CD4-positive, CD25-positive, alpha-beta regulatory T cell (primary cell): ENCODE measurements around the gene HOXD4. TPM values are rescaled to one million over a fixed set of nuclear protein-coding genes. Genes with fewer than 3 reads are reported as not detected.

Source experiments
- ATAC-seq, 2 donors: fragments of 150-1000 bp; cut with Tn5 transposase; one replicate each; pipeline ENCODE4 v1.10.0; 2021; ENCODE audit warnings: low read depth in 2 of 2, moderate number of reproducible peaks in 2 of 2, moderate library complexity in 1 of 2
- DNase-seq, 3 donors: peaks; one replicate each; pipeline versions ENCODE4 v3.0.0 to v3.0.0-alpha.2; 2012 to 2022; ENCODE audit warnings: mixed read lengths in 1 of 3
- H3K27ac ChIP-seq: one replicate; pipeline ENCODE4 v1.7.0; 2013; ENCODE audit warnings: mild to moderate bottlenecking, low read length; ENCODE audit not compliant: insufficient read depth, poor library complexity, severe bottlenecking
- H3K27me3 ChIP-seq: one replicate; pipeline ENCODE4 v1.7.0; 2013; ENCODE audit warnings: low read length; ENCODE audit not compliant: control insufficient read depth, insufficient read depth
- H3K36me3 ChIP-seq: one replicate; pipeline ENCODE4 v1.7.0; 2013; ENCODE audit warnings: mild to moderate bottlenecking, low read length, moderate library complexity; ENCODE audit not compliant: control insufficient read depth, insufficient read depth
- H3K4me1 ChIP-seq: 2 replicates; pipeline ENCODE4 v1.7.0; 2013; ENCODE audit warnings: mild to moderate bottlenecking, low read length; ENCODE audit not compliant: insufficient read depth, control insufficient read depth, poor library complexity, severe bottlenecking
- H3K4me3 ChIP-seq: one replicate; pipeline ENCODE4 v1.7.0; 2013; ENCODE audit warnings: low read depth, mild to moderate bottlenecking, low read length, moderate library complexity
- H3K9me3 ChIP-seq, 2 experiments: 1 replicate in 1 of 2; 2 replicates in 1 of 2; pipeline ENCODE4 v1.7.0; 2013; ENCODE audit warnings: low read length in 2 of 2, mild to moderate bottlenecking in 1 of 2, moderate library complexity in 1 of 2; ENCODE audit not compliant: control insufficient read depth in 2 of 2
- H3K27ac Mint-ChIP-seq, 3 donors: one replicate each; pipeline ENCODE4 v1.8.0; 2020 to 2022; ENCODE audit warnings: mild to moderate bottlenecking in 3 of 3, mixed read lengths in 3 of 3, moderate library complexity in 2 of 3
- H3K27me3 Mint-ChIP-seq: one replicate; pipeline ENCODE4 v1.8.0; 2022; ENCODE audit warnings: mild to moderate bottlenecking, mixed read lengths
- H3K36me3 Mint-ChIP-seq: one replicate; pipeline ENCODE4 v1.8.0; 2020; ENCODE audit warnings: mixed read lengths
- H3K4me1 Mint-ChIP-seq, 4 donors: one replicate each; pipeline ENCODE4 v1.8.0; 2020 to 2022; ENCODE audit warnings: mixed read lengths in 4 of 4, mild to moderate bottlenecking in 1 of 4
- H3K4me3 Mint-ChIP-seq, 4 donors: one replicate each; pipeline ENCODE4 v1.8.0; 2020 to 2022; ENCODE audit warnings: mild to moderate bottlenecking in 4 of 4, mixed read lengths in 4 of 4, moderate library complexity in 3 of 4
- H3K9me3 Mint-ChIP-seq, 7 donors: one replicate each; pipeline ENCODE4 v1.8.0; 2020 to 2022; ENCODE audit warnings: mixed read lengths in 7 of 7, mild to moderate bottlenecking in 3 of 7, moderate library complexity in 2 of 7
- polyA plus RNA-seq, 4 donors: library from polyadenylated mRNA; unstranded; fragments of 300-500 nt; fragmentation: Illumina TruSeq; gene quantifications; one replicate each; pipeline ENCODE4 v1.2.3, GENCODE V29; 2021
- total RNA-seq: library from RNA; stranded (reverse); gene quantifications from one replicate; pipeline ENCODE4 v1.2.3, GENCODE V29; 2022

Gene HOXD4
- total and polyA plus RNA-seq, 5 donors from 2014 or later = not detected

GRCh38 chr2:176130957-176131847 is 20.1 kb upstream of the HOXD4 start:
- Mint-ChIP-seq H3K4me1 (peaks cover 11 to 52% (median 29%) of the 10 kb centered on the region in 4 donors), H3K27me3 (peaks cover 88% of the 10 kb centered on the region), H3K36me3 (no peaks in the 10 kb centered on the region), H3K27ac (peak overlapping the region in 2 of 3 donors; percentile 18 to 83), H3K4me3 (peak overlapping the region; percentile 69 to 84 (median 75)), H3K9me3 (peaks cover 0 to 21% (median 2%) of the 10 kb centered on the region in 7 donors)
- H3K27ac ChIP-seq = no peak overlapping the region
- peaks cover 44% of the 10 kb centered on the region for H3K4me1 ChIP-seq
- H3K36me3 ChIP-seq = no peaks in the 10 kb centered on the region
- DNase-seq (no peak), ATAC-seq (no peak)
- H3K9me3 ChIP-seq = peaks cover 6 to 21% of the 10 kb centered on the region in 2 experiments
- peaks cover 64% of the 10 kb centered on the region for H3K27me3 ChIP-seq
- H3K4me3 ChIP-seq = peak overlapping the region; percentile 30

GRCh38 chr2:176131848-176132158 is 19.5 kb upstream of the HOXD4 start:
- H3K4me3 Mint-ChIP-seq = peak overlapping the region in 3 of 4 donors; percentile 69 to 89 (median 83)
- H3K27ac Mint-ChIP-seq = peak overlapping the region in 1 of 3 donors; percentile 23
- H3K4me1 Mint-ChIP-seq = peaks cover 10 to 54% (median 28%) of the 10 kb centered on the region in 4 donors

GRCh38 chr2:176132205-176133171 is 18.9 kb upstream of the HOXD4 start:
- H3K9me3 Mint-ChIP-seq = peaks cover 0 to 25% (median 2%) of the 10 kb centered on the region in 7 donors
- peak overlapping the region in 2 of 3 donors; percentile 14 to 23 for H3K27ac Mint-ChIP-seq
- no peaks in the 10 kb centered on the region for H3K36me3 Mint-ChIP-seq
- peaks cover 5 to 59% (median 28%) of the 10 kb centered on the region in 4 donors for H3K4me1 Mint-ChIP-seq
- H3K36me3 ChIP-seq = no peaks in the 10 kb centered on the region
- DNase-seq (peak in 1 of 3 donors; percentile 39), ATAC-seq (no peak)
- peak overlapping the region; percentile 60 for H3K4me3 ChIP-seq
- peaks cover 85% of the 10 kb centered on the region for H3K27me3 Mint-ChIP-seq
- peaks cover 55% of the 10 kb centered on the region for H3K4me1 ChIP-seq
- peak overlapping the region; percentile 55 to 89 (median 85) for H3K4me3 Mint-ChIP-seq
- H3K9me3 ChIP-seq = peaks cover 6 to 21% of the 10 kb centered on the region in 2 experiments
- H3K27ac ChIP-seq = no peak overlapping the region
- peaks cover 59% of the 10 kb centered on the region for H3K27me3 ChIP-seq

More at GRCh38 chr2:176131848-176132158, 19.5 kb upstream of the HOXD4 start:
- Mint-ChIP-seq H3K36me3 (no peaks in the 10 kb centered on the region), H3K27me3 (peaks cover 85% of the 10 kb centered on the region), H3K9me3 (peaks cover 0 to 22% (median 2%) of the 10 kb centered on the region in 7 donors)
- ATAC-seq (no peak), DNase-seq (no peak)
- H3K4me1 ChIP-seq = peaks cover 50% of the 10 kb centered on the region
- H3K27ac ChIP-seq = no peak overlapping the region
- H3K27me3 ChIP-seq = peaks cover 59% of the 10 kb centered on the region
- H3K9me3 ChIP-seq = peaks cover 6 to 21% of the 10 kb centered on the region in 2 experiments
- H3K36me3 ChIP-seq = no peaks in the 10 kb centered on the region
- peak overlapping the region; percentile 60 for H3K4me3 ChIP-seq

- Histone ChIP-seq H3K36me3 (no peaks in the 10 kb centered on the region), H3K4me3 (no peak overlapping the region), H3K4me1 (peaks cover 55% of the 10 kb centered on the region), H3K9me3 (peaks cover 9 to 21% of the 10 kb centered on the region in 2 experiments), H3K27me3 (peaks cover 61% of the 10 kb centered on the region), H3K27ac (no peak overlapping the region)
- Mint-ChIP-seq H3K27ac (no peak overlapping the region), H3K9me3 (peaks cover 0 to 29% (median 2%) of the 10 kb centered on the region in 7 donors), H3K4me3 (peak overlapping the region in 1 of 4 donors; percentile 55), H3K4me1 (peaks cover 5 to 50% (median 24%) of the 10 kb centered on the region in 4 donors), H3K36me3 (peaks cover 3% of the 10 kb centered on the region), H3K27me3 (peaks cover 85% of the 10 kb centered on the region)
- ATAC-seq = no peak
- DNase-seq = no peak
These were observed 18.0 kb upstream of the HOXD4 start for GRCh38 chr2:176133389-176133788.

GRCh38 chr2:176134035-176134434 is 17.3 kb upstream of the HOXD4 start:
- no peak overlapping the region for H3K4me3 ChIP-seq
- peaks cover 49% of the 10 kb centered on the region for H3K4me1 ChIP-seq
- H3K27me3 ChIP-seq = peaks cover 64% of the 10 kb centered on the region
- no peak overlapping the region for H3K27ac ChIP-seq
- Mint-ChIP-seq H3K36me3 (peaks cover 4% of the 10 kb centered on the region), H3K4me3 (peak overlapping the region in 1 of 4 donors; percentile 0), H3K4me1 (peaks cover 5 to 50% (median 23%) of the 10 kb centered on the region in 4 donors), H3K27ac (no peak overlapping the region), H3K27me3 (peaks cover 85% of the 10 kb centered on the region), H3K9me3 (peaks cover 0 to 32% (median 4%) of the 10 kb centered on the region in 7 donors)
- DNase-seq (no peak), ATAC-seq (no peak)
- no peaks in the 10 kb centered on the region for H3K36me3 ChIP-seq
- peaks cover 9 to 24% of the 10 kb centered on the region in 2 experiments for H3K9me3 ChIP-seq

GRCh38 chr2:176135035-176135440 is 16.3 kb upstream of the HOXD4 start:
- Histone ChIP-seq H3K27me3 (peaks cover 72% of the 10 kb centered on the region), H3K9me3 (peaks cover 9 to 29% of the 10 kb centered on the region in 2 experiments), H3K4me1 (peaks cover 42% of the 10 kb centered on the region), H3K36me3 (no peaks in the 10 kb centered on the region), H3K27ac (no peak overlapping the region), H3K4me3 (no peak overlapping the region)
- H3K27ac Mint-ChIP-seq = no peak overlapping the region
- H3K36me3 Mint-ChIP-seq = peaks cover 4% of the 10 kb centered on the region
- no peak for DNase-seq
- H3K9me3 Mint-ChIP-seq = peaks cover 0 to 36% (median 5%) of the 10 kb centered on the region in 7 donors
- H3K4me3 Mint-ChIP-seq = peak overlapping the region in 2 of 4 donors; percentile 46 to 60
- ATAC-seq = no peak
- peaks cover 92% of the 10 kb centered on the region for H3K27me3 Mint-ChIP-seq
- H3K4me1 Mint-ChIP-seq = peaks cover 5 to 52% (median 28%) of the 10 kb centered on the region in 4 donors
